Gastrocnemius medialis (tissue), 4 donors: ENCODE measurements around the gene SLC1A2.

Source experiments
- POLR2A ChIP-seq, 2 donors: fragments of 450-650 bp; IDR thresholded peaks; one replicate each; pipeline ENCODE4 v1.6.1; 2017; ENCODE audit warnings: antibody characterized with exemption in 2 of 2, mild to moderate bottlenecking in 2 of 2, moderate library complexity in 2 of 2
- TF ChIP-seq, protein P1 (sequence below), 5 experiments: fragments of 450-650 bp in 3 of 5; fragments of 200-600 bp in 2 of 5; sonication (generic) in 2 of 5; IDR thresholded peaks in 4 of 5; conservative IDR thresholded peaks in 1 of 5; 1 replicate in 4 of 5; 2 replicates in 1 of 5; pipeline ENCODE4 v1.5.1; 2016 to 2019; ENCODE audit warnings: antibody characterized with exemption in 5 of 5, mild to moderate bottlenecking in 3 of 5, moderate library complexity in 3 of 5

DNA sequence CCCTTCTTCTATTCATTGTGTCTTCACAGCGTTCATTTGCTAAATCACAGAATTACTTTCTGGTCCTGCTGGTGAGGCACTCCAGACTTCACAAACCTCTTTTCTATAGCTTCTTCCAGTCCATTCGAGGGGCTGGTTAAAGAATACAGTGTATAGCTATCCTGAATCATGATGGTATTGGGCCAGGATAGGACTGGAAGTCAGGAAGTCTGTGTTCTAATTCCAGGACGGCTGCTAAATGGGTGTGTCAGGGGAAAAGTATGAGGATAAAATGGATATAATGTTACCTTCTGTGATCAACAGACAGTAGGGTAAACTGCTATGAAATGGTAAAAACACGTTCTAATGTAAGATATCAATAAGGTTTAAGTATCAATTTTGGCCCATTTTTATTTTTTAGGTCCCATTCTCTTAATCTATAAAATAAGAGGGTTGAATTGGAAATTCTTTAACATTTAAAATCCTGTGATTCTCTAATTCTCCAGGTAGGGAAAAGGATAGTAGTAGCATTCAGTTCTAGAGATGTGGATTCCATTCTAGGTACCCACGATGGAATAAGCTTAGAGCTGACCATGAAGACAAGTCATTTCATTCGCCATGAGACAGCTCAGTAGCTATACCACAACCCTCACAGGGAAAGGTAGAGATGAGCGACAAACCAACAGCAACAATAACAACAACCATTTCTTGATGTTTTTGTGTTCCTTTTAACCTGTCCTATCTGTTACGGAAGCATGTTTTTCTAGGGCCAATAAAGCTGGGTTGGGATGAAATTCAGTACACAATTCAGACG, 96.1 kb downstream of the SLC1A2 start:
- no peak for TF ChIP-seq POLR2A (IDR thresholded peaks at IDR 0.05)
- TF ChIP-seq, protein P1, sequence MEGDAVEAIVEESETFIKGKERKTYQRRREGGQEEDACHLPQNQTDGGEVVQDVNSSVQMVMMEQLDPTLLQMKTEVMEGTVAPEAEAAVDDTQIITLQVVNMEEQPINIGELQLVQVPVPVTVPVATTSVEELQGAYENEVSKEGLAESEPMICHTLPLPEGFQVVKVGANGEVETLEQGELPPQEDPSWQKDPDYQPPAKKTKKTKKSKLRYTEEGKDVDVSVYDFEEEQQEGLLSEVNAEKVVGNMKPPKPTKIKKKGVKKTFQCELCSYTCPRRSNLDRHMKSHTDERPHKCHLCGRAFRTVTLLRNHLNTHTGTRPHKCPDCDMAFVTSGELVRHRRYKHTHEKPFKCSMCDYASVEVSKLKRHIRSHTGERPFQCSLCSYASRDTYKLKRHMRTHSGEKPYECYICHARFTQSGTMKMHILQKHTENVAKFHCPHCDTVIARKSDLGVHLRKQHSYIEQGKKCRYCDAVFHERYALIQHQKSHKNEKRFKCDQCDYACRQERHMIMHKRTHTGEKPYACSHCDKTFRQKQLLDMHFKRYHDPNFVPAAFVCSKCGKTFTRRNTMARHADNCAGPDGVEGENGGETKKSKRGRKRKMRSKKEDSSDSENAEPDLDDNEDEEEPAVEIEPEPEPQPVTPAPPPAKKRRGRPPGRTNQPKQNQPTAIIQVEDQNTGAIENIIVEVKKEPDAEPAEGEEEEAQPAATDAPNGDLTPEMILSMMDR (IDR thresholded peaks at IDR 0.05 in 4 of 5, conservative IDR thresholded peaks at IDR 0.05 in 1 of 5), result no peak
